K562 (cell line): ENCODE measurements around the gene CELSR1. TPM values are rescaled to one million over a fixed set of nuclear protein-coding genes. Genes with fewer than 3 reads are reported as not detected.

Source experiments
- ATF4 ChIP-seq: fragments of 450-650 bp; formaldehyde crosslinking; IDR thresholded peaks from 2 replicates; pipeline ENCODE4 v1.4.0; 2022; ENCODE audit warnings: mild to moderate bottlenecking, moderate library complexity
- CCAR2 ChIP-seq: fragments of 200-400 bp; formaldehyde crosslinking; IDR thresholded peaks from 2 replicates; pipeline ENCODE4 v1.6.1; 2017; ENCODE audit warnings: mild to moderate bottlenecking, low read depth, low read length
- CREB5 ChIP-seq: fragments of 250-450 bp; sonication (Bioruptor Pico); IDR thresholded peaks from 2 replicates; pipeline ENCODE4 v1.5.0; 2020; ENCODE audit warnings: mild to moderate bottlenecking
- E2F8 ChIP-seq: fragments of 450-650 bp; IDR thresholded peaks from 2 replicates; pipeline ENCODE4 v1.7.1; 2018; ENCODE audit warnings: mild to moderate bottlenecking, low read depth; ENCODE audit not compliant: partially characterized antibody
- ESRRA ChIP-seq: fragments of 450-650 bp; IDR thresholded peaks from 2 replicates; pipeline ENCODE4 v1.6.1; 2014; ENCODE audit warnings: low read depth, mild to moderate bottlenecking, moderate library complexity, borderline replicate concordance
- HMG20A ChIP-seq: fragments of 450-650 bp; formaldehyde crosslinking; conservative IDR thresholded peaks from 2 replicates; pipeline ENCODE4 v1.4.0; 2020; ENCODE audit warnings: mild to moderate bottlenecking, mixed read lengths
- HMGN3 ChIP-seq: IDR thresholded peaks from 2 replicates; pipeline ENCODE4 v1.6.1; 2011; ENCODE audit warnings: borderline replicate concordance, low read depth, mild to moderate bottlenecking, mixed read lengths, low read length; ENCODE audit not compliant: insufficient read length; ENCODE audit errors: extremely low read depth
- RBM22 ChIP-seq: fragments of 200-400 bp; formaldehyde crosslinking; IDR thresholded peaks from 2 replicates; pipeline ENCODE4 v1.6.1; 2018; ENCODE audit warnings: low read length, low read depth; ENCODE audit not compliant: poor library complexity, severe bottlenecking
- ZKSCAN1 ChIP-seq: fragments of 150-350 bp; IDR thresholded peaks from 2 replicates; pipeline ENCODE4 v1.6.1; 2016; ENCODE audit warnings: low read depth, low read length
- ZNF507 ChIP-seq: conservative IDR thresholded peaks from 2 replicates; pipeline ENCODE4 v1.6.1; 2017; ENCODE audit warnings: missing genetic modification characterization, missing compliant biosample characterization
- ZNF644 ChIP-seq: fragments of 200-800 bp; sonication (Bioruptor generic); IDR thresholded peaks from 2 replicates; pipeline ENCODE4 v1.6.1; 2016; ENCODE audit warnings: low read depth, missing genetic modification characterization, missing compliant biosample characterization
- ZNF76 ChIP-seq: fragments of 250-450 bp; sonication (Bioruptor Pico); IDR thresholded peaks from 2 replicates; pipeline ENCODE4 v1.4.0; 2020; ENCODE audit warnings: mild to moderate bottlenecking, moderate library complexity, borderline replicate concordance
- ZNF785 ChIP-seq: fragments of 250-450 bp; sonication (Bioruptor Pico); IDR thresholded peaks from 2 replicates; pipeline ENCODE4 v1.4.0; 2020; ENCODE audit warnings: mild to moderate bottlenecking
- polyA plus RNA-seq, 8 experiments: library from polyadenylated mRNA; depleted of rRNA in 4 of 8; stranded (reverse) in 5 of 8; unstranded in 3 of 8; fragments of >200 nt; fragmentation: Nextera tagmentation in 2 of 8; fragmentation: Illumina TruSeq in 1 of 8; extraction: Ambion mirVana in 2 of 8; extraction: Trizol in 1 of 8; gene quantifications; 2 replicates each; pipeline versions ENCODE4 v1.2.1 to v1.2.3, GENCODE V29; 2011 to 2014; ENCODE audit warnings: inconsistent platforms in 1 of 8, missing spikeins in 1 of 8
- total RNA-seq, 7 experiments: library from RNA; depleted of rRNA in 6 of 7; stranded (reverse); fragments of >200 nt in 6 of 7; fragmentation: Illumina TruSeq in 2 of 7; extraction: Trizol in 2 of 7; gene quantifications; 2 replicates each; pipeline versions ENCODE4 v1.2.1 to v1.2.3, GENCODE V29; 2011 to 2021; ENCODE audit warnings: low replicate concordance in 1 of 7
- TF ChIP-seq, protein P1 (sequence below): fragments of 250-450 bp; sonication (Bioruptor Pico); IDR thresholded peaks from 2 replicates; pipeline ENCODE4 v1.5.0; 2021
- TF ChIP-seq, protein P2 (sequence below): sonication (generic); formaldehyde crosslinking; IDR thresholded peaks from 2 replicates; pipeline ENCODE4 v1.8.0; 2023; ENCODE audit warnings: mild to moderate bottlenecking, missing genetic modification reagents

The CELSR1 gene
- total and polyA plus RNA-seq, 9 of the 15 experiments (the other 6 are each of a cell fraction or from before 2014, with no cell fraction given) = under 0.01 to 0.09 TPM; not detected in 7

- TF ChIP-seq CREB5 (CRISPR knock-in tag) (no peak), HMG20A (CRISPR knock-in tag) (no peak), E2F8 (peak; percentile 88), ZKSCAN1 (no peak), ZNF644 (tag) (no peak), ZNF76 (CRISPR knock-in tag) (no peak), CCAR2 (no peak), RBM22 (peak; percentile 74), ZNF507 (tag) (no peak), ATF4 (CRISPR knock-in tag) (no peak), ZNF785 (no peak), HMGN3 (peak; percentile 57), ESRRA (peak; percentile 68)
- TF ChIP-seq, protein P1, sequence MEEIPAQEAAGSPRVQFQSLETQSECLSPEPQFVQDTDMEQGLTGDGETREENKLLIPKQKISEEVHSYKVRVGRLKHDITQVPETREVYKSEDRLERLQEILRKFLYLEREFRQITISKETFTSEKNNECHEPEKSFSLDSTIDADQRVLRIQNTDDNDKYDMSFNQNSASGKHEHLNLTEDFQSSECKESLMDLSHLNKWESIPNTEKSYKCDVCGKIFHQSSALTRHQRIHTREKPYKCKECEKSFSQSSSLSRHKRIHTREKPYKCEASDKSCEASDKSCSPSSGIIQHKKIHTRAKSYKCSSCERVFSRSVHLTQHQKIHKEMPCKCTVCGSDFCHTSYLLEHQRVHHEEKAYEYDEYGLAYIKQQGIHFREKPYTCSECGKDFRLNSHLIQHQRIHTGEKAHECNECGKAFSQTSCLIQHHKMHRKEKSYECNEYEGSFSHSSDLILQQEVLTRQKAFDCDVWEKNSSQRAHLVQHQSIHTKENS (CRISPR knock-in tag) = no peak
- TF ChIP-seq, protein P2, sequence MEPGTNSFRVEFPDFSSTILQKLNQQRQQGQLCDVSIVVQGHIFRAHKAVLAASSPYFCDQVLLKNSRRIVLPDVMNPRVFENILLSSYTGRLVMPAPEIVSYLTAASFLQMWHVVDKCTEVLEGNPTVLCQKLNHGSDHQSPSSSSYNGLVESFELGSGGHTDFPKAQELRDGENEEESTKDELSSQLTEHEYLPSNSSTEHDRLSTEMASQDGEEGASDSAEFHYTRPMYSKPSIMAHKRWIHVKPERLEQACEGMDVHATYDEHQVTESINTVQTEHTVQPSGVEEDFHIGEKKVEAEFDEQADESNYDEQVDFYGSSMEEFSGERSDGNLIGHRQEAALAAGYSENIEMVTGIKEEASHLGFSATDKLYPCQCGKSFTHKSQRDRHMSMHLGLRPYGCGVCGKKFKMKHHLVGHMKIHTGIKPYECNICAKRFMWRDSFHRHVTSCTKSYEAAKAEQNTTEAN (CRISPR knock-in tag) = no peak
Measured at GRCh38 chr22:46335201-46336118, 202.0 kb downstream of the CELSR1 start, which contains the start of gene TRMU (continued).
